ENCODE measurements around the gene DHRS9.

Gene DHRS9

DNA sequence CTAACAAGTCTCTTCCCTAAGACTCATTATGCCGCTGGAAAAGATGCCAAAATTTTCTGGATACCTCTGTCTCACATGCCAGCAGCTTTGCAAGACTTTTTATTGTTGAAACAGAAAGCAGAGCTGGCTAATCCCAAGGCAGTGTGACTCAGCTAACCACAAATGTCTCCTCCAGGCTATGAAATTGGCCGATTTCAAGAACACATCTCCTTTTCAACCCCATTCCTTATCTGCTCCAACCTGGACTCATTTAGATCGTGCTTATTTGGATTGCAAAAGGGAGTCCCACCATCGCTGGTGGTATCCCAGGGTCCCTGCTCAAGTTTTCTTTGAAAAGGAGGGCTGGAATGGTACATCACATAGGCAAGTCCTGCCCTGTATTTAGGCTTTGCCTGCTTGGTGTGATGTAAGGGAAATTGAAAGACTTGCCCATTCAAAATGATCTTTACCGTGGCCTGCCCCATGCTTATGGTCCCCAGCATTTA is 26.3 kb downstream of the DHRS9 start:
- DNase-seq (ENCODE audit: extremely low read depth, low read depth): peak; percentile 46
- TF ChIP-seq, protein P1, sequence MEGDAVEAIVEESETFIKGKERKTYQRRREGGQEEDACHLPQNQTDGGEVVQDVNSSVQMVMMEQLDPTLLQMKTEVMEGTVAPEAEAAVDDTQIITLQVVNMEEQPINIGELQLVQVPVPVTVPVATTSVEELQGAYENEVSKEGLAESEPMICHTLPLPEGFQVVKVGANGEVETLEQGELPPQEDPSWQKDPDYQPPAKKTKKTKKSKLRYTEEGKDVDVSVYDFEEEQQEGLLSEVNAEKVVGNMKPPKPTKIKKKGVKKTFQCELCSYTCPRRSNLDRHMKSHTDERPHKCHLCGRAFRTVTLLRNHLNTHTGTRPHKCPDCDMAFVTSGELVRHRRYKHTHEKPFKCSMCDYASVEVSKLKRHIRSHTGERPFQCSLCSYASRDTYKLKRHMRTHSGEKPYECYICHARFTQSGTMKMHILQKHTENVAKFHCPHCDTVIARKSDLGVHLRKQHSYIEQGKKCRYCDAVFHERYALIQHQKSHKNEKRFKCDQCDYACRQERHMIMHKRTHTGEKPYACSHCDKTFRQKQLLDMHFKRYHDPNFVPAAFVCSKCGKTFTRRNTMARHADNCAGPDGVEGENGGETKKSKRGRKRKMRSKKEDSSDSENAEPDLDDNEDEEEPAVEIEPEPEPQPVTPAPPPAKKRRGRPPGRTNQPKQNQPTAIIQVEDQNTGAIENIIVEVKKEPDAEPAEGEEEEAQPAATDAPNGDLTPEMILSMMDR (IDR thresholded peaks at IDR 0.05; ENCODE audit: low read depth, low read length): no peak

DNA sequence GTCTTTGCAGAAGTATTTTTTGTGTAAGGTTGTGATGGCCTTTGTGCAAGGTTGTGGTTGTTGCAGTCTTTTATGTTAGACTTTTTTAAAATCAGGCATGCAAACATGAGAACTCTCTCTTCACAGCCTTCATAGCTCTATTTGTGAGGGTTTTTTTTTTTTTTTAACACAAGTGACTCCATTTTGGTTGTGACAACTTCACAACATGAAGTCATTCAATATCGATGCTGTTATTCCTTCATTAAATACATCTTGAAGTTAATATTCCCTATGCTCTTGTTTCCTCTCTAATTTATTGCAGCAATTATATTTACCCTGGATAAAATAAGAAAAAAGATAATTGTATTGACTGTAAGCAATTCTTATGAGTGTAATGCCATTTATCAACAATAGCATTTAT is 35.5 kb downstream of the DHRS9 start:
- TF ChIP-seq, protein P1 (IDR thresholded peaks at IDR 0.05; ENCODE audit: low read depth, low read length): no peak
- no peak for DNase-seq (ENCODE audit: extremely low read depth, low read depth)

DNA sequence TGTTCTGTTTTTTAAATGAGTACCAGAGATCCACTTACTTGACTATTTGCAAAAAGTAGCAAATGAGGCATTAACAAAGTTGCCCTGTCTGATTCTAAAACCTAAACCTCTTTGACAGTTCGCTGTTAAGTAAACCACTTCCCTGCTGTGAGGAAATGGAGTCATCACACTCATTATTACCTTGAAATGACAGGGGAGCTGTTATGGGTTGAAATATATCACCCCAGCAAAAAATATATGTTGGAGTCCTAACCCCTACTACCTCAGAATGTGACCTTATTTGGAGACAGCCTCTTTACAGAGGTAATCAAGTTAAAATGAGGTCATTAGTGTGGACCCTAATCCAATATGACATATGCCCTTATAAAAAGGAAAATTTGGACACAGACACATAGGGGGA is 36.1 kb downstream of the DHRS9 start:
- DNase-seq (ENCODE audit: extremely low read depth, low read depth): no peak
- TF ChIP-seq, protein P1 (IDR thresholded peaks at IDR 0.05; ENCODE audit: low read depth, low read length): no peak

DNA sequence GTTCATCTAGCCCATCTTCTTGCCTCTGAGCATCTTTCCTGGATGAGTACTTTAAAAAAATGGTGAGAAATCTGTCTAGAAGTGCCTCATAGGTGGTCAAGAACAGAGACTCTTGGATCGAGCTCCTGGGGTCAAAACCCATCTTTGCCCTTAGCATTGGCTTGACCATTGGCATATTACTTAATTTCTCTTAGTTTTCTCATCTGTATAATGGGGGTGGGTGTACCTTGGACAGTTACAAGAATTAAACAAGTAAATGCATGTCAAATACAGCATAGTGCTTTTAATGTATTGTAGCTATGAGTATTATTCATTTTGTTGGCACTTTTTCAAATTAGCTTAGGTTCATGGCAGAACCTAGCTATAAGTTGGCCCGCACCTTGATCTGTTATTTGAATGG is 36.8 kb downstream of the DHRS9 start:
- TF ChIP-seq, protein P1 (IDR thresholded peaks at IDR 0.05; ENCODE audit: low read depth, low read length): no peak
- no peak for DNase-seq (ENCODE audit: extremely low read depth, low read depth)

DNA sequence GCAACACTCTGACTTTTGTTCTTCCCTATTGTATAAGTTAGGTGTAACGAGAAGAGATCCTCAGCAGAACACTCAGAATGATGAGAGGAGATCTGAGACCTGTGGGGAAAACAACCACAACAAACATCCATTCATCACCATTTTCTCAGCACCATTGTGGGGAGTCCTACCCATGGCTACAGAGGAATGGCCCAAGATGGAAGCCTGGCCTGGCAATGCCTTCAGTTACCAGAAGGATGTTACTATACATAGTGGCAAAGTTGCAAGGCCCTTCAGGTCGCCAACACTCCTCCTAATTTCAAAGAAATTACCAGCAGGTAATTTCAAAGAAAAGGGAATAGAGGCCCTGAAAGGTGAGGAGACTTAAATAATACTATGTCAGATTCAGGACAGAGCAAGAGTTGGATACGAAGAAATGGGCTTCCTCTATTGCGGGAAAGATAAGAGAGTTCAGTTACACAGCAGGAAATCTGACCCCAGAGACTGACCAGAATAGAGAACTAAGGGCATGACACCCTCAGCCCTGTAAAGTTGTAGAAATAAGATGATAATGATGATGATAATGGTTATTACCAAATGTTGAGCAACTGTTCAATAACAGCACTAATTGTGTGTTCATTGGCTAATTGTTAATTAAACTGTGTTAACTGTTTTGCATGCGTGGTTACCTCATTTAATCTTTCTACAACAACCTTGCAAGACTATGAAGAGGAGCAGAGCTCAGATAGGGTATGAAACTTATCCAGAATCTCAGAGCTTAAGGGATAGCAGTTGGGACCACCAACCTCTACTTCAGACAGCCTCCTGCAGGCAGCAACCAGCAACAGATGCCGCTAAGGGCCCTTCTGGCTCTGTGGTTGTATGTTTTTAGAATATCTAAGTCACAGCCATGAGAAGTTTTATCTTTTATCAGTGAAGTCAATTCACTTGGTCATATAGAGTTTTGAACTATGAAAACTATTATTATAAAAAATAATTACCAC is 37.5 kb downstream of the DHRS9 start:
- TF ChIP-seq, protein P1 (IDR thresholded peaks at IDR 0.05; ENCODE audit: low read depth, low read length): no peak

DNA sequence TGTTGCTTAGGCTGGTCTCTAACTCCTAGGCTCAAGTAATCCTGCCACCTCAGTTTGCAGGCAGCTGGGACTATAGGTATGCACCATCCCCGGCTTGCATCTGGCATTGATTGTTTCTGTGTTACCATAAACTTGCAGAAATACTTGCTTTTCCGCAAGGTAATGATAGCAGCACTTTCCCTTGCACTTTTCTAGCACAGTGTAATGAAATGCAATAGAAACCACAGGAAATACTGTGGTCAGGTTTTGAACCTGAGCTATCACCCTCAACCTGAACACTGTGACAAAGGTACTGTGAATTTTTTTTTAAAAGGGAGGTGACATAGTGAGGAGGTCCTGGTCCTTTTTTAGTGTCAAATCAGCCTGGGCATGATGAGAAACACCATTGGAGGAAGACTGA is 38.3 kb downstream of the DHRS9 start:
- DNase-seq (ENCODE audit: extremely low read depth, low read depth): no peak
- TF ChIP-seq, protein P1 (IDR thresholded peaks at IDR 0.05; ENCODE audit: low read depth, low read length): no peak

More for the DNA sequence above, 37.5 kb downstream of the DHRS9 start:
- no peak for DNase-seq (ENCODE audit: extremely low read depth, low read depth)

All from AG09319 (cell line).